KMS-11 (cell line): ENCODE measurements around the gene ASPSCR1.
"Not testable (repeated sequence)": the region's sequence is repeated elsewhere in the genome, so short reads cannot be mapped to it uniquely, and the experiment has no call there.

ENCODE experiments used
- H2AFZ ChIP-seq: fragments of 200-600 bp; sonication (generic); 2 replicates; pipeline ENCODE4 v1.6.1; 2016; ENCODE audit warnings: antibody characterized with exemption, mixed run types, low read depth
- H3K27ac ChIP-seq: fragments of 200-600 bp; sonication (generic); 2 replicates; pipeline ENCODE4 v1.6.1; 2016; ENCODE audit warnings: mild to moderate bottlenecking, mixed run types
- H3K27me3 ChIP-seq: fragments of 200-600 bp; sonication (generic); 2 replicates; pipeline ENCODE4 v1.6.1; 2017; ENCODE audit warnings: mild to moderate bottlenecking, low read depth, mixed run types, moderate library complexity; ENCODE audit not compliant: insufficient read depth
- H3K36me3 ChIP-seq: fragments of 200-600 bp; sonication (generic); 2 replicates; pipeline ENCODE4 v1.6.1; 2017; ENCODE audit warnings: mild to moderate bottlenecking, mixed run types; ENCODE audit not compliant: insufficient read depth
- H3K4me1 ChIP-seq: fragments of 200-600 bp; sonication (generic); 2 replicates; pipeline ENCODE4 v1.6.1; 2016; ENCODE audit warnings: mild to moderate bottlenecking, low read depth, mixed run types; ENCODE audit not compliant: poor library complexity, severe bottlenecking
- H3K4me2 ChIP-seq: fragments of 200-600 bp; sonication (generic); 2 replicates; pipeline ENCODE4 v1.7.0; 2016; ENCODE audit warnings: mild to moderate bottlenecking, mixed run types
- H3K4me3 ChIP-seq: fragments of 200-600 bp; sonication (generic); IDR thresholded peaks from 2 replicates; pipeline ENCODE4 v1.6.1; 2017; ENCODE audit warnings: low read depth, low read length, mixed read lengths; ENCODE audit not compliant: insufficient read depth
- H3K79me2 ChIP-seq: fragments of 200-600 bp; sonication (generic); 2 replicates; pipeline ENCODE4 v1.6.1; 2016; ENCODE audit warnings: low read depth, mixed run types; ENCODE audit not compliant: insufficient read depth
- H3K9ac ChIP-seq: fragments of 200-600 bp; sonication (generic); 2 replicates; pipeline ENCODE4 v1.6.1; 2016; ENCODE audit warnings: mild to moderate bottlenecking, mixed run types
- H4K20me1 ChIP-seq: fragments of 200-600 bp; sonication (generic); 2 replicates; pipeline ENCODE4 v1.6.1; 2016; ENCODE audit warnings: mild to moderate bottlenecking, mixed run types; ENCODE audit not compliant: insufficient read depth
- TF ChIP-seq, protein P1 (sequence below): fragments of 200-600 bp; sonication (generic); conservative IDR thresholded peaks from 2 replicates; pipeline ENCODE4 v1.6.1; 2017; ENCODE audit warnings: low read depth, mild to moderate bottlenecking, antibody characterized with exemption, low read length, moderate library complexity, mixed read lengths

Gene ASPSCR1

GRCh38 chr17:81976332-81977210 is 858 bp upstream of the ASPSCR1 start:
- Histone ChIP-seq H2AFZ (peak overlapping the region; percentile 95), H4K20me1 (no peaks in the 10 kb centered on the region), H3K4me3 (no peak overlapping the region), H3K4me1 (peaks cover 46% of the 10 kb centered on the region), H3K9ac (peak overlapping the region; percentile 95), H3K27me3 (peaks cover 19% of the 10 kb centered on the region; the same call in 1 of the 2 replicates), H3K79me2 (no peaks in the 10 kb centered on the region), H3K36me3 (no peaks in the 10 kb centered on the region), H3K4me2 (peak overlapping the region; percentile 95), H3K27ac (peak overlapping the region; percentile 87)
- TF ChIP-seq, protein P1, sequence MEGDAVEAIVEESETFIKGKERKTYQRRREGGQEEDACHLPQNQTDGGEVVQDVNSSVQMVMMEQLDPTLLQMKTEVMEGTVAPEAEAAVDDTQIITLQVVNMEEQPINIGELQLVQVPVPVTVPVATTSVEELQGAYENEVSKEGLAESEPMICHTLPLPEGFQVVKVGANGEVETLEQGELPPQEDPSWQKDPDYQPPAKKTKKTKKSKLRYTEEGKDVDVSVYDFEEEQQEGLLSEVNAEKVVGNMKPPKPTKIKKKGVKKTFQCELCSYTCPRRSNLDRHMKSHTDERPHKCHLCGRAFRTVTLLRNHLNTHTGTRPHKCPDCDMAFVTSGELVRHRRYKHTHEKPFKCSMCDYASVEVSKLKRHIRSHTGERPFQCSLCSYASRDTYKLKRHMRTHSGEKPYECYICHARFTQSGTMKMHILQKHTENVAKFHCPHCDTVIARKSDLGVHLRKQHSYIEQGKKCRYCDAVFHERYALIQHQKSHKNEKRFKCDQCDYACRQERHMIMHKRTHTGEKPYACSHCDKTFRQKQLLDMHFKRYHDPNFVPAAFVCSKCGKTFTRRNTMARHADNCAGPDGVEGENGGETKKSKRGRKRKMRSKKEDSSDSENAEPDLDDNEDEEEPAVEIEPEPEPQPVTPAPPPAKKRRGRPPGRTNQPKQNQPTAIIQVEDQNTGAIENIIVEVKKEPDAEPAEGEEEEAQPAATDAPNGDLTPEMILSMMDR, result no peak

DNA sequence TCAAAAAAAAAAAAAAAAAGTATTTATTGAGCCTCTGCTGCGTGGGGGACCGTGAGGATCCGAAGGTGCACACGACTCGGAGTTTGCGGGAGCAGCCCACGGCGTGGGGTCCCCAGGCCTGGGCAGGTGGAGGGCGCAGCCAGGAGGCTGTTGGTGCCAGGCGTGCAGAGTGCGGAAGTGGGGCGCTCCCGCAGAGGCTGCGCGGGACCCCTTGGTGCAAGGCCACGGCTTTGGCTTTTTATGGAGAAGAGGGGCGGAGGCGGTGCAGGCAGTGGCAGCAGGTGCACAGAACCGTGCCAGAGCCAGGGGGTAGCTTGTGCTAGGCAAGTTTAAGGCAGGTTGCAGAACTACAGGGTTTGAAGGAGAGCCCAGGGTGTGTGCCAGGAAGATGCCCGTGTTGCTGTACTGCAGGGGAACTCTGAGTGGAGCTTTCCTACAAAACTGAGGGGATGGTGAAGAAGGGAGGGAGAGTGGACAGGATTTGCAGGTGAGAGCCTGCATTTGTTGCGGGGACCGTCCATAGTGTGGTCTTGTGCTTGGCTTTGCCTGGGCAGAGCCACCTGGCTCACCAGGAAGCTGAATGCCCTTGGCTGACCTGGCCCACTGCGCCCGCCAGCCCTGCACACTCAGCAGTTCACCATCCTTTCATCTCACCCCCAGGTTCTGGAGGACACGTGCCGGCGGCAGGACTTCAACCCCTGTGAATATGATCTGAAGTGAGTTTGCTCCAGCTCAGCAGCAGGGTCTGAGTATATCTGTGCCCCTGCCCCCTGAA is 1.3 kb downstream of the ASPSCR1 start:
- H3K4me3 ChIP-seq, result no peak overlapping the region
- H3K27ac ChIP-seq, result no peak overlapping the region; the same call in 1 of the 2 replicates
- TF ChIP-seq, protein P1, result no peak
- peak overlapping the region; percentile 95; the same call in 1 of the 2 replicates for H3K9ac ChIP-seq
- H3K27me3 ChIP-seq, result peaks cover 13% of the 10 kb centered on the region; the same call in 1 of the 2 replicates
- no peaks in the 10 kb centered on the region for H4K20me1 ChIP-seq
- peaks cover 47% of the 10 kb centered on the region for H3K4me1 ChIP-seq
- H3K79me2 ChIP-seq, result no peaks in the 10 kb centered on the region
- peak overlapping the region; percentile 99 for H3K4me2 ChIP-seq
- no peak overlapping the region; the same call in 1 of the 2 replicates for H2AFZ ChIP-seq
- no peaks in the 10 kb centered on the region for H3K36me3 ChIP-seq

- Histone ChIP-seq H3K36me3 (no peaks in the 10 kb centered on the region), H3K27me3 (peaks cover 7% of the 10 kb centered on the region; the same call in 1 of the 2 replicates), H3K4me1 (peaks cover 47% of the 10 kb centered on the region), H4K20me1 (no peaks in the 10 kb centered on the region), H3K79me2 (no peaks in the 10 kb centered on the region), H3K4me2 (peak overlapping the region; percentile 54), H3K9ac (no peak overlapping the region), H3K27ac (no peak overlapping the region), H3K4me3 (no peak overlapping the region), H2AFZ (no peak overlapping the region)
- TF ChIP-seq, protein P1, result no peak
Observed at GRCh38 chr17:81980122-81980521, 2.7 kb downstream of the ASPSCR1 start.

GRCh38 chr17:81980707-81981343 is 3.4 kb downstream of the ASPSCR1 start:
- Histone ChIP-seq H3K4me1 (peaks cover 47% of the 10 kb centered on the region), H4K20me1 (no peaks in the 10 kb centered on the region), H3K4me2 (peak overlapping the region; percentile 54), H3K27me3 (peaks cover 4% of the 10 kb centered on the region; the same call in 1 of the 2 replicates), H3K9ac (no peak overlapping the region), H3K27ac (no peak overlapping the region), H3K79me2 (no peaks in the 10 kb centered on the region), H2AFZ (no peak overlapping the region), H3K4me3 (no peak overlapping the region), H3K36me3 (no peaks in the 10 kb centered on the region)
- TF ChIP-seq, protein P1, result no peak

GRCh38 chr17:81981511-81981910 is 4.1 kb downstream of the ASPSCR1 start:
- not testable (repeated sequence) for H3K27me3 ChIP-seq, H4K20me1 ChIP-seq, H3K79me2 ChIP-seq, H3K27ac ChIP-seq, H3K9ac ChIP-seq, H3K4me3 ChIP-seq, H3K4me2 ChIP-seq, H3K36me3 ChIP-seq, H2AFZ ChIP-seq
- H3K4me1 ChIP-seq, result peaks cover 42% of the 10 kb centered on the region
